T-cell (primary cell): ENCODE measurements around the gene GRK6. TPM values are rescaled to one million over a fixed set of nuclear protein-coding genes. Genes with fewer than 3 reads are reported as not detected.

ENCODE experiments used
- ATAC-seq, 4 experiments: fragments of 200-7000 bp in 3 of 4; fragments of 150-1000 bp in 1 of 4; cut with Tn5 transposase; replicated peaks in 1 of 4; 1 replicate in 3 of 4; 2 replicates in 1 of 4; pipeline ENCODE4 v1.10.0; 2021; ENCODE audit warnings: moderate library complexity in 3 of 4, mild to moderate bottlenecking in 2 of 4, moderate number of reproducible peaks in 1 of 4
- CTCF ChIA-PET, 2 donors: fragments of 300-600 bp; sonication (Branson Sonifier 250); formaldehyde crosslinking; loops; one replicate each; lab custom pipeline; 2022; ENCODE audit warnings: antibody characterized with exemption in 2 of 2; lab: Charles Lee
- POLR2A ChIA-PET, 2 donors: fragments of 300-600 bp; sonication (Branson Sonifier 250); formaldehyde crosslinking; loops; one replicate each; lab custom pipeline; 2022; ENCODE audit warnings: antibody characterized with exemption in 2 of 2; lab: Charles Lee
- DNase-seq, 35 experiments: peaks; one replicate each; pipeline versions ENCODE4 v3.0.0 to v3.0.0-alpha.2; 2013 to 2023
- H3K27ac ChIP-seq: one replicate; pipeline ENCODE4 v1.5.1; 2013; ENCODE audit warnings: low read length
- H3K27me3 ChIP-seq, 2 experiments: replicated peaks in 1 of 2; 1 replicate in 1 of 2; 2 replicates in 1 of 2; pipeline versions ENCODE4 v1.6.1 to v1.7.0; 2013; ENCODE audit warnings: low read length in 1 of 2, mixed read lengths in 1 of 2; ENCODE audit not compliant: control insufficient read depth in 2 of 2, insufficient read depth in 2 of 2; ENCODE audit errors: extremely low read depth in 1 of 2
- H3K36me3 ChIP-seq, 2 donors: 1 replicate in 1 of 2; 2 replicates in 1 of 2; pipeline versions ENCODE4 v1.6.1 to v1.7.0; 2013; ENCODE audit warnings: low read length in 1 of 2; ENCODE audit not compliant: control insufficient read depth in 2 of 2, insufficient read depth in 1 of 2; ENCODE audit errors: extremely low read depth in 1 of 2
- H3K4me1 ChIP-seq, 2 experiments: 1 replicate in 1 of 2; 2 replicates in 1 of 2; pipeline versions ENCODE4 v1.6.1 to v1.7.0; 2013; ENCODE audit warnings: low read length in 2 of 2, mixed read lengths in 1 of 2; ENCODE audit not compliant: insufficient read depth in 2 of 2, control insufficient read depth in 1 of 2; ENCODE audit errors: extremely low read depth in 1 of 2
- H3K4me3 ChIP-seq, 2 donors: 1 replicate in 1 of 2; 2 replicates in 1 of 2; pipeline versions ENCODE4 v1.5.1 to v1.7.0; 2013; ENCODE audit warnings: mild to moderate bottlenecking in 2 of 2, low read length in 1 of 2, moderate library complexity in 1 of 2; ENCODE audit not compliant: control insufficient read depth in 1 of 2; ENCODE audit errors: extremely low read depth in 1 of 2
- H3K9me3 ChIP-seq: 2 replicates; pipeline ENCODE4 v1.7.0; 2013
- H3K27ac Mint-ChIP-seq, 2 donors: one replicate each; pipeline ENCODE4 v1.8.0; 2020 to 2021; ENCODE audit warnings: mild to moderate bottlenecking in 2 of 2, mixed read lengths in 2 of 2
- H3K27me3 Mint-ChIP-seq, 2 donors: one replicate each; pipeline ENCODE4 v1.8.0; 2021 to 2022; ENCODE audit warnings: mixed read lengths in 2 of 2
- H3K36me3 Mint-ChIP-seq: one replicate; pipeline ENCODE4 v1.8.0; 2021; ENCODE audit warnings: mixed read lengths
- H3K4me1 Mint-ChIP-seq, 3 donors: one replicate each; pipeline ENCODE4 v1.8.0; 2020 to 2022; ENCODE audit warnings: mixed read lengths in 3 of 3, mild to moderate bottlenecking in 1 of 3
- H3K4me3 Mint-ChIP-seq, 3 donors: one replicate each; pipeline ENCODE4 v1.8.0; 2020 to 2022; ENCODE audit warnings: mild to moderate bottlenecking in 3 of 3, mixed read lengths in 3 of 3, moderate library complexity in 3 of 3
- H3K9me3 Mint-ChIP-seq, 3 donors: one replicate each; pipeline ENCODE4 v1.8.0; 2020 to 2022; ENCODE audit warnings: mixed read lengths in 3 of 3
- WGBS: methylation state at CpG from one replicate; pipeline ENCODE4 v1.1.5; 2013; ENCODE audit warnings: missing lambda C conversion rate; ENCODE audit not compliant: insufficient coverage; 5-methylcytosine and 5-hydroxymethylcytosine counted together
- total RNA-seq, 35 experiments: library from RNA in 6 of 35; stranded (reverse) in 6 of 35; fragments of 120-200 nt in 1 of 35; gene quantifications; one replicate each; pipeline versions ENCODE4 v1.2.1 to v1.2.4 and lab custom pipeline; 2013 to 2026

Gene GRK6
- total RNA-seq, 5 donors from 2014 or later (not counting 1 experiment from before 2014, with no cell fraction given), result 196 to 226 (median 216) TPM

DNA sequence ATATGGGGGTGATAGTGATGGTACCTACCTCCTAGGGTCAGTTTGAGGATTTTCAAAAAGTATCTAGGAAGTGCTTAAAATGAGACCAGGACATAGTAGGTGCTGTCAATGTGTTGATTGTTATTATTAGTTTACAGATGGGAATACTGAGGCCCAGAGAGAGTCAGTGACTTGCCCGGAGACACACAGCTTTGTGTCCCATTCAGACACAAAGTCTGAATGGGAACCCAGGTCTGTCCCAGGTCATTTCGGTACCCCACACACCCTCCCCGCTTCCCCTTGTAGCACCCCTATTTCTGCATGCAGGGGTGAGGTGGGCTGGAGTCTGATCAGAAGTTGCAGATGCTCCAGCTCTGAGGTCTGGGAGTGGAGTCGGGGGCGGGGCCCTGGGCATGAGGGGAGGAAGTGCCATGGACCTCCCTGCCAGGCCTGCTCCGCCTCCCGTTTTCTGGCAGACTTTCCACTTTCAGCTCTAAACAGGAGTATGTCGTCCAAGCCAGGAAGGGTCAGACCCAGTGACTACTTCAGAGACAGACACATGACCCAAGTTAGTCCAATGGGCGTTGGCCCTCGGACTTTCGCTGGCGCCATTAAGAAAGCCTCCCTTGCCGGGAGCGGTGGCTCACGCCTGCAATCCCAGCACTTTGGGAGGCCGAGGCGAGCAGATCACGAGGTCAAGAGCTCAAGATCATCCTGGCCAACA, 50.2 kb downstream of the GRK6 start:
- ATAC-seq, result no peak
- Histone ChIP-seq H3K9me3 (no peaks in the 10 kb centered on the region), H3K27me3 (peaks cover 0 to 21% of the 10 kb centered on the region in 2 experiments), H3K27ac (no peak overlapping the region), H3K36me3 (no peaks in the 10 kb centered on the region), H3K4me3 (no peak overlapping the region), H3K4me1 (peaks cover 7 to 45% of the 10 kb centered on the region in 2 experiments)
- ChIA-PET CTCF (interaction anchor here in 1 of 2 donors (0.8 kb wide), 1 partner anchor 9 kb away, joined by 3 read pairs; no protein-coding TSS in a partner anchor), POLR2A (interaction anchor here in 1 of 2 donors (0.6 kb wide), 1 partner anchor 1108 kb away, joined by 3 read pairs; no protein-coding TSS in a partner anchor)
- Mint-ChIP-seq H3K27me3 (peaks cover 0 to 5% of the 10 kb centered on the region in 2 donors), H3K36me3 (no peaks in the 10 kb centered on the region), H3K4me3 (peak overlapping the region in 1 of 3 donors; percentile 33), H3K27ac (peak overlapping the region in 1 of 2 donors; percentile 83), H3K9me3 (no peaks in the 10 kb centered on the region), H3K4me1 (peaks cover 44 to 55% (median 46%) of the 10 kb centered on the region in 3 donors)
- no peak for DNase-seq
- 95% methylated on average over 16 of the region's 18 CpGs for WGBS

GRCh38 chr5:177477701-177478477, 51.4 kb downstream of the GRK6 start:
- Histone ChIP-seq H3K27ac (no peak overlapping the region), H3K4me3 (no peak overlapping the region), H3K27me3 (peaks cover 0 to 12% of the 10 kb centered on the region in 2 experiments), H3K4me1 (peaks cover 2 to 35% of the 10 kb centered on the region in 2 experiments), H3K9me3 (no peaks in the 10 kb centered on the region), H3K36me3 (no peaks in the 10 kb centered on the region)
- H3K9me3 Mint-ChIP-seq, result no peaks in the 10 kb centered on the region
- H3K27me3 Mint-ChIP-seq, result peaks cover 0 to 5% of the 10 kb centered on the region in 2 donors
- no peaks in the 10 kb centered on the region for H3K36me3 Mint-ChIP-seq
- no peak for DNase-seq
- POLR2A ChIA-PET, result interaction anchor here in 1 of 2 donors (0.6 kb wide), 1 partner anchor 28 kb away, joined by 3 read pairs; no protein-coding TSS in a partner anchor
- H3K27ac Mint-ChIP-seq, result peak overlapping the region in 1 of 2 donors; percentile 68
- H3K4me3 Mint-ChIP-seq, result no peak overlapping the region
- H3K4me1 Mint-ChIP-seq, result peaks cover 38 to 50% (median 41%) of the 10 kb centered on the region in 3 donors
- ATAC-seq, result no peak
- CTCF ChIA-PET, result interaction anchor here in 1 of 2 donors (0.5 to 1.1 kb wide), 2 partner anchors 11 to 18 kb away, joined by 3 to 6 read pairs; no protein-coding TSS in a partner anchor
- WGBS, result 88% methylated on average over 3 of the region's 13 CpGs

- H3K9me3 Mint-ChIP-seq, result no peaks in the 10 kb centered on the region
- peak overlapping the region; percentile 24 for H3K27ac ChIP-seq
- DNase-seq (peak in 10 of 35 experiments; percentile 17 to 62 (median 32)), ATAC-seq (peak; percentile 66 to 84 (median 76))
- H3K4me3 Mint-ChIP-seq, result peak overlapping the region in 1 of 3 donors; percentile 46
- ChIA-PET CTCF (interaction anchor here (0.5 to 0.9 kb wide), 4 partner anchors 9 to 407 kb away, joined by 3 to 6 read pairs (median 4); no protein-coding TSS in a partner anchor), POLR2A (no interaction called here)
- peaks cover 36 to 47% (median 39%) of the 10 kb centered on the region in 3 donors for H3K4me1 Mint-ChIP-seq
- H3K27ac Mint-ChIP-seq, result peak overlapping the region; percentile 89 to 93
- no peaks in the 10 kb centered on the region for H3K9me3 ChIP-seq
- peaks cover 0 to 3% of the 10 kb centered on the region in 2 donors for H3K27me3 Mint-ChIP-seq
- no peaks in the 10 kb centered on the region for H3K36me3 Mint-ChIP-seq
- peaks cover 0 to 10% of the 10 kb centered on the region in 2 experiments for H3K27me3 ChIP-seq
- H3K4me3 ChIP-seq, result no peak overlapping the region
- H3K36me3 ChIP-seq, result peaks cover 0 to 4% of the 10 kb centered on the region in 2 donors
- peaks cover 2 to 32% of the 10 kb centered on the region in 2 experiments for H3K4me1 ChIP-seq
- 55% methylated on average over 15 of the region's 18 CpGs for WGBS
Observed at GRCh38 chr5:177478711-177479646, 52.5 kb downstream of the GRK6 start.

DNA sequence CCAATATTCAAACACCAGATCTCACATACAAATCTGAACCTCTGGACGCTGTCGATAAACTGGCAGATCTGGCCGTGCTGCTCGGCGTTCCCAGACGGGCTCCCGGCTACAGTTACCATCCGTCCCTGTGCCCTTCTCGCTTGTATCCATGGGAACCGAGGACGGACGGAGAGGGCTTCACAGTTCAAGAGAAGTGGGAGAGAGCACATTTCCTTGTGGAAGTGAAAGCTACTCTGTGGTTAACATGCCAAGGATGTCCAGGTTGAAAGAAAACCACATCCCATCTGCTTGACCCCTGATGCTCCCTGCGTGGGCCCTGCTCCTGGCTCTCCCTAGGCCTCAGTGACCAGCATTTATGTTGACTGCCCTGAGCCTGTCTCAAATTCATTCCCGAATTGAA, 53.3 kb downstream of the GRK6 start:
- no peak for ATAC-seq
- Mint-ChIP-seq H3K36me3 (no peaks in the 10 kb centered on the region), H3K27me3 (no peaks in the 10 kb centered on the region), H3K9me3 (no peaks in the 10 kb centered on the region), H3K4me3 (no peak overlapping the region), H3K4me1 (peaks cover 28 to 42% (median 31%) of the 10 kb centered on the region in 3 donors), H3K27ac (peak overlapping the region; percentile 53 to 89)
- CTCF ChIA-PET, result interaction anchor here (0.8 to 0.9 kb wide), 3 partner anchors 22 to 202 kb away, joined by 3 to 4 read pairs (median 3); no protein-coding TSS in a partner anchor
- DNase-seq, result no peak
- WGBS, result 85% methylated on average over 13 of the region's 14 CpGs
- POLR2A ChIA-PET, result no interaction called here
- Histone ChIP-seq H3K4me1 (peaks cover 2 to 25% of the 10 kb centered on the region in 2 experiments), H3K27me3 (peaks cover 0 to 2% of the 10 kb centered on the region in 2 experiments), H3K4me3 (no peak overlapping the region), H3K36me3 (peaks cover 0 to 4% of the 10 kb centered on the region in 2 donors), H3K9me3 (no peaks in the 10 kb centered on the region), H3K27ac (no peak overlapping the region)

DNA sequence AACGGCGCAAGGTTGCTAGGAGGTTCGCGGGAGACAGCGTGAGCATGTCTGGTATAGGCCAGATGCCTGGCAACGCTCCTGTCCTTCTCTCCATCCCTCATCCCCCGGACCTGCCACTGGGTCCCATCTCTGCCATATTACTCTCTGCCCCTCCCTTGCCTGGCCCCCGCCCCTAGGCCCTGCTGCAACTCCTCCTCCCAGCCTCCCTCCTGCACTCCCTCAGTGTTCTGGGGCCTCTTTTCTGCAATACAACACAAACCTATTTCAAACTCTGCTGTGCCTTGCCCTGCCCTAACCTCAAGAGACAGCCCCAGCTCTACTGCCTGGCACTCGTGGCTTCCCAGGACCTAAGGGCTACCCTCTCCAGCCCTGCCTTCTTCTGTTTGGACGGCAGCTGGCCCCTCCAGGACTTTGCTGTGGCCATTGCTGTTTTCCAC, 55.9 kb downstream of the GRK6 start:
- DNase-seq (no peak), ATAC-seq (no peak)
- no peak overlapping the region for H3K4me3 Mint-ChIP-seq
- ChIA-PET POLR2A (no interaction called here), CTCF (no interaction called here)
- peaks cover 15 to 25% (median 17%) of the 10 kb centered on the region in 3 donors for H3K4me1 Mint-ChIP-seq
- H3K27me3 Mint-ChIP-seq, result no peaks in the 10 kb centered on the region
- peaks cover 0 to 4% of the 10 kb centered on the region in 2 donors for H3K36me3 ChIP-seq
- H3K27ac Mint-ChIP-seq, result no peak overlapping the region
- peaks cover 2 to 14% of the 10 kb centered on the region in 2 experiments for H3K4me1 ChIP-seq
- no peak overlapping the region for H3K4me3 ChIP-seq
- no peaks in the 10 kb centered on the region for H3K27me3 ChIP-seq
- H3K27ac ChIP-seq, result no peak overlapping the region
- H3K36me3 Mint-ChIP-seq, result no peaks in the 10 kb centered on the region
- 92% methylated on average over 4 of the region's 10 CpGs for WGBS
- H3K9me3 Mint-ChIP-seq, result no peaks in the 10 kb centered on the region
- no peaks in the 10 kb centered on the region for H3K9me3 ChIP-seq
